22Rv1 (cell line): ENCODE data around the gene RGS21.

Source experiments
- CTCF ChIP-seq: fragments of 450-650 bp; IDR thresholded peaks from 2 replicates; pipeline ENCODE4 v1.5.1; 2017; ENCODE audit warnings: mild to moderate bottlenecking
- ZFX ChIP-seq: fragments of 450-650 bp; IDR thresholded peaks from 2 replicates; pipeline ENCODE4 v1.6.1; 2017; ENCODE audit warnings: antibody characterized with exemption, borderline replicate concordance

GRCh38 chr1:192349314-192349713 lies 32.5 kb downstream of the RGS21 start:
- no peak for TF ChIP-seq CTCF
- TF ChIP-seq ZFX: no peak
